HCT116 (cell line): Measurements from ENCODE around the gene LAIR1.

Experiments
- CTCF ChIP-seq, 3 experiments: fragments of 200-600 bp in 1 of 3; sonication (generic) in 1 of 3; IDR thresholded peaks in 2 of 3; conservative IDR thresholded peaks in 1 of 3; 2 replicates each; pipeline ENCODE4 v1.5.1; 2012 to 2017; ENCODE audit warnings: low read depth in 2 of 3, low read length in 2 of 3, antibody characterized with exemption in 1 of 3, borderline replicate concordance in 1 of 3, control low read depth in 1 of 3, mild to moderate bottlenecking in 1 of 3, mixed read lengths in 1 of 3, mixed run types in 1 of 3, moderate library complexity in 1 of 3; ENCODE audit not compliant: insufficient read depth in 1 of 3
- EGR1 ChIP-seq: IDR thresholded peaks from 2 replicates; pipeline ENCODE4 v1.6.1; 2012; ENCODE audit warnings: low read depth
- ELF1 ChIP-seq: IDR thresholded peaks from 2 replicates; pipeline ENCODE4 v1.6.1; 2012; ENCODE audit warnings: low read depth, borderline replicate concordance
- EZH2 ChIP-seq: fragments of 200-600 bp; sonication (generic); IDR thresholded peaks from 2 replicates; pipeline ENCODE4 v1.6.1; 2017; ENCODE audit warnings: antibody characterized with exemption, mixed run types
- EZH2phosphoT487 ChIP-seq: fragments of 200-600 bp; IDR thresholded peaks from 2 replicates; pipeline ENCODE4 v1.6.1; 2018; ENCODE audit warnings: antibody characterized with exemption, borderline replicate concordance
- JUND ChIP-seq: IDR thresholded peaks from 2 replicates; pipeline ENCODE4 v1.6.1; 2012
- MAX ChIP-seq: IDR thresholded peaks from 2 replicates; pipeline ENCODE4 v1.6.1; 2012
- POLR2A ChIP-seq: IDR thresholded peaks from 2 replicates; pipeline ENCODE4 v1.7.0; 2011; ENCODE audit warnings: borderline replicate concordance; ENCODE audit not compliant: insufficient read depth, insufficient read length; ENCODE audit errors: extremely low read depth
- POLR2AphosphoS5 ChIP-seq: IDR thresholded peaks from 2 replicates; pipeline ENCODE4 v1.6.1; 2011; ENCODE audit warnings: mild to moderate bottlenecking, low read depth, low read length, moderate library complexity
- RAD21 ChIP-seq: IDR thresholded peaks from 2 replicates; pipeline ENCODE4 v1.6.1; 2012; ENCODE audit warnings: low read depth, mild to moderate bottlenecking
- REST ChIP-seq: IDR thresholded peaks from 2 replicates; pipeline ENCODE4 v1.6.1; 2012; ENCODE audit warnings: low read depth
- SIN3A ChIP-seq: IDR thresholded peaks from 2 replicates; pipeline ENCODE4 v1.6.1; 2012; ENCODE audit warnings: low read depth
- SRF ChIP-seq: IDR thresholded peaks from 2 replicates; pipeline ENCODE4 v1.6.1; 2012; ENCODE audit warnings: low read depth
- YY1 ChIP-seq: IDR thresholded peaks from 2 replicates; pipeline ENCODE4 v1.6.1; 2011; ENCODE audit warnings: low read length, low read depth, moderate library complexity, mild to moderate bottlenecking; ENCODE audit not compliant: insufficient replicate concordance; ENCODE audit errors: extremely low read depth

- TF ChIP-seq CTCF (IDR thresholded peaks at IDR 0.05 in 2 of 3, conservative IDR thresholded peaks at IDR 0.05 in 1 of 3; ENCODE audit: borderline replicate concordance in 1 of 3, insufficient read depth in 1 of 3, low read depth in 2 of 3, low read length in 2 of 3) (no peak), ELF1 (no peak), POLR2A (no peak), SRF (no peak), JUND (no peak), POLR2AphosphoS5 (no peak), MAX (no peak), YY1 (no peak), EGR1 (no peak), RAD21 (no peak), EZH2 (no peak), REST (no peak), SIN3A (no peak), EZH2phosphoT487 (no peak)
Measured at GRCh38 chr19:54331626-54332025, 33.1 kb downstream of the LAIR1 start.
